Activated CD8-positive, alpha-beta T cell treated with anti-CD3 and anti-CD28 coated beads for 36 hours (primary cell): ENCODE results near the gene ARHGEF18. TPM values are rescaled to one million over a fixed set of nuclear protein-coding genes. Genes with fewer than 3 reads are reported as not detected.

Experiments used
- ATAC-seq: fragments of 200-7000 bp; cut with Tn5 transposase; one replicate; pipeline ENCODE4 v1.10.0; 2021; ENCODE audit warnings: mild to moderate bottlenecking, moderate library complexity
- CTCF ChIA-PET: fragments of 350-600 bp; sonication (Branson Sonifier 250); formaldehyde crosslinking; loops from one replicate; lab custom pipeline; 2021; ENCODE audit warnings: antibody characterized with exemption; lab: Charles Lee
- POLR2A ChIA-PET: fragments of 350-600 bp; sonication (Branson Sonifier 250); formaldehyde crosslinking; loops from one replicate; lab custom pipeline; 2021; ENCODE audit warnings: antibody characterized with exemption; lab: Charles Lee
- DNase-seq: peaks from one replicate; pipeline ENCODE4 v3.0.0-alpha.2; 2020
- H3K27ac Mint-ChIP-seq: one replicate; pipeline ENCODE4 v1.8.0; 2021; ENCODE audit warnings: mild to moderate bottlenecking, mixed read lengths
- H3K27me3 Mint-ChIP-seq: one replicate; pipeline ENCODE4 v1.8.0; 2021; ENCODE audit warnings: mixed read lengths
- H3K36me3 Mint-ChIP-seq: one replicate; pipeline ENCODE4 v1.8.0; 2021; ENCODE audit warnings: low read depth, mixed read lengths
- H3K4me1 Mint-ChIP-seq: one replicate; pipeline ENCODE4 v1.8.0; 2021; ENCODE audit warnings: low read depth, mixed read lengths
- H3K4me3 Mint-ChIP-seq: one replicate; pipeline ENCODE4 v1.8.0; 2021; ENCODE audit warnings: mild to moderate bottlenecking, moderate library complexity, mixed read lengths
- H3K9me3 Mint-ChIP-seq: one replicate; pipeline ENCODE4 v1.8.0; 2021; ENCODE audit warnings: mixed read lengths
- CTCF ChIP-seq: fragments of 200-600 bp; IDR thresholded peaks from one replicate; pipeline ENCODE4 v1.8.0; 2022; ENCODE audit warnings: antibody characterized with exemption, mild to moderate bottlenecking
- intact Hi-C: fragments of 100-400 bp; cut with micrococcal nuclease; formaldehyde crosslinking; loops from one replicate; pipeline ENCODE4 v1.10.0; 2022
- total RNA-seq, 2 experiments: library from RNA; stranded (reverse); gene quantifications; one replicate each; pipeline ENCODE4 v1.2.3, GENCODE V29; 2021

Gene ARHGEF18
- total RNA-seq, 2 experiments from 2014 or later: 25.9 to 36.4 TPM

GRCh38 chr19:7394731-7395359 is 46.1 kb downstream of the ARHGEF18 start:
- CTCF ChIA-PET: interaction anchor here (2.5 kb wide), 1 partner anchor 41 kb away, joined by 9 read pairs; no protein-coding TSS in a partner anchor
- Mint-ChIP-seq H3K27me3 (no peaks in the 10 kb centered on the region), H3K9me3 (no peaks in the 10 kb centered on the region), H3K27ac (peak overlapping the region; percentile 88), H3K4me1 (peaks cover 36% of the 10 kb centered on the region), H3K4me3 (peak overlapping the region; percentile 84), H3K36me3 (peaks cover 5% of the 10 kb centered on the region)
- TF ChIP-seq CTCF: no peak
- intact Hi-C loops: no loop called here
- peak; percentile 88 for DNase-seq
- ATAC-seq: peak; percentile 90
- POLR2A ChIA-PET: interaction anchor here (1.4 to 1.8 kb wide), 2 partner anchors 18 to 47 kb away, joined by 5 read pairs; partner anchors contain the start of gene ARHGEF18

- H3K4me1 Mint-ChIP-seq: peaks cover 39% of the 10 kb centered on the region
Measured at GRCh38 chr19:7395360-7396066, 46.8 kb downstream of the ARHGEF18 start.

GRCh38 chr19:7397687-7398086 is 49.0 kb downstream of the ARHGEF18 start:
- CTCF ChIA-PET: interaction anchor here (0.7 to 3.2 kb wide), 6 partner anchors 17 to 295 kb away, joined by 3 to 12 read pairs (median 6); no protein-coding TSS in a partner anchor
- TF ChIP-seq CTCF: no peak
- ATAC-seq (no peak), DNase-seq (no peak)
- intact Hi-C loops: no loop called here
- Mint-ChIP-seq H3K9me3 (peaks cover 1% of the 10 kb centered on the region), H3K27ac (no peak overlapping the region), H3K27me3 (no peaks in the 10 kb centered on the region), H3K36me3 (peaks cover 19% of the 10 kb centered on the region), H3K4me3 (no peak overlapping the region), H3K4me1 (peaks cover 44% of the 10 kb centered on the region)
- POLR2A ChIA-PET: interaction anchor here (0.6 kb wide), 1 partner anchor 104 kb away, joined by 3 read pairs; no protein-coding TSS in a partner anchor

More at GRCh38 chr19:7395360-7396066, 46.8 kb downstream of the ARHGEF18 start:
- peak overlapping the region; percentile 84 for H3K4me3 Mint-ChIP-seq
- CTCF ChIA-PET: interaction anchor here (1.1 to 2.8 kb wide), 4 partner anchors 15 to 41 kb away, joined by 4 to 10 read pairs (median 7); no protein-coding TSS in a partner anchor
- peak; percentile 19 for DNase-seq
- ATAC-seq: peak; percentile 34
- H3K27ac Mint-ChIP-seq: peak overlapping the region; percentile 74
- H3K9me3 Mint-ChIP-seq: no peaks in the 10 kb centered on the region
- intact Hi-C loops: no loop called here
- H3K27me3 Mint-ChIP-seq: no peaks in the 10 kb centered on the region
- H3K36me3 Mint-ChIP-seq: peaks cover 8% of the 10 kb centered on the region
- no peak for TF ChIP-seq CTCF
- POLR2A ChIA-PET: interaction anchor here (0.8 to 1.8 kb wide), 4 partner anchors 8 to 234 kb away, joined by 3 to 5 read pairs (median 4); partner anchors contain the start of genes ARHGEF18, PET100 and XAB2

Other genes starting within 250 kb of the ARHGEF18 start
- gene INSR, start 54.5 kb upstream of the ARHGEF18 start, total RNA-seq: 1 to 10 TPM in 1 of 2 experiments, under 1 TPM in 1; 0.87 to 1.0 TPM
- gene PEX11G, start 140.1 kb downstream of the ARHGEF18 start, total RNA-seq: 1 to 10 TPM; 1.4 to 1.5 TPM
- gene ZNF358, start 167.2 kb downstream of the ARHGEF18 start, total RNA-seq: 1 to 10 TPM; 4.8 to 6.5 TPM
- gene MCOLN1, start 173.7 kb downstream of the ARHGEF18 start, total RNA-seq: 1 to 10 TPM; 7.9 to 9.2 TPM
- 10 to 100 TPM; 79.2 to 90.3 TPM for gene PNPLA6, start 186.8 kb downstream of the ARHGEF18 start, total RNA-seq
- under 1 TPM; 0.25 to 0.63 TPM for gene CAMSAP3, start 246.9 kb downstream of the ARHGEF18 start, total RNA-seq